Kidney epithelial cell (primary cell): ENCODE data around the gene TTC33. TPM values are rescaled to one million over a fixed set of nuclear protein-coding genes. Genes with fewer than 3 reads are reported as not detected.

ENCODE experiments used
- DNase-seq: peaks from one replicate; pipeline ENCODE4 v3.0.0-alpha.2; 2010; ENCODE audit warnings: low read depth
- H3K27me3 ChIP-seq: 2 replicates; pipeline ENCODE4 v1.6.0; 2011; ENCODE audit warnings: low read length; ENCODE audit not compliant: control insufficient read depth, insufficient read depth
- H3K36me3 ChIP-seq: 2 replicates; pipeline ENCODE4 v1.5.1; 2011; ENCODE audit warnings: low read length; ENCODE audit not compliant: control insufficient read depth, insufficient read depth
- H3K4me3 ChIP-seq: 2 replicates; pipeline ENCODE4 v1.5.1; 2011; ENCODE audit warnings: low read depth, mild to moderate bottlenecking, control low read depth, low read length
- total RNA-seq: library from RNA; depleted of rRNA; stranded (reverse); fragments of >200 nt; gene quantifications from 2 replicates; pipeline ENCODE4 v1.2.3, GENCODE V29; 2015
- TF ChIP-seq, protein P1 (sequence below): IDR thresholded peaks from 2 replicates; pipeline ENCODE4 v1.5.1; 2011; ENCODE audit warnings: mild to moderate bottlenecking, moderate library complexity, low read length, control low read depth, inconsistent platforms; ENCODE audit not compliant: insufficient read depth, poor library complexity, severe bottlenecking

The TTC33 gene
- total RNA-seq, 1 donor from 2014 or later, result 13.8 TPM

DNA sequence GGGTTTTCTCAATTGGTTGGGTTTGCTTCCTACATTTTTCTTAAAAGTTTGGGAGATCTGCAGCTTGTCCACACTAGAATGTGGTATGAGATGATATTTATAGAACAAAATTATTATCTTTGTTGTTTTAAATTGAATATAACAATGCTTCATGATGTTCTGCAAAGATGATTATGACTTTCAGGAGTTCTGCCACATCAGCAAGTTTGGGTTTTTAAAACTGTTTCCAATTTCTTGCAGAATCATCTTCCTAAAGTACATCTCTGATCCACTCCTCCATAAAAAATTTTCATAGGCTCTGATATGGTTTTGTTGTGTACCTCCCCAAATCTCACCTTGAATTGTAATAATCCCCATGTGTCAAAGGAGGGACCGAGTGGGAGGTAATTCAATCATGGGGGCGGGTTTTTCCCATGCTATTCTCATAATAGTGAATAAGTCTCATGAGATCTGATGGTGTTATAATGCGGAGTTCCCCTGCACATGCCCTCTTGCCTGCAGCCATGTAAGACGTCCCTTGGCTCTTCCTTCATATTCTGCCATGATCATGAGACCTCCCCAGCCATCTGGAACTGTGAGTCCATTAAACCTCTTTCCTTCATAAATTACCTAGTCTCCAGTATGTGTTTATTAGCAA, 195.2 kb downstream of the TTC33 start:
- Histone ChIP-seq H3K4me3 (no peak overlapping the region), H3K36me3 (no peaks in the 10 kb centered on the region), H3K27me3 (no peaks in the 10 kb centered on the region)
- DNase-seq, result no peak
- TF ChIP-seq, protein P1, sequence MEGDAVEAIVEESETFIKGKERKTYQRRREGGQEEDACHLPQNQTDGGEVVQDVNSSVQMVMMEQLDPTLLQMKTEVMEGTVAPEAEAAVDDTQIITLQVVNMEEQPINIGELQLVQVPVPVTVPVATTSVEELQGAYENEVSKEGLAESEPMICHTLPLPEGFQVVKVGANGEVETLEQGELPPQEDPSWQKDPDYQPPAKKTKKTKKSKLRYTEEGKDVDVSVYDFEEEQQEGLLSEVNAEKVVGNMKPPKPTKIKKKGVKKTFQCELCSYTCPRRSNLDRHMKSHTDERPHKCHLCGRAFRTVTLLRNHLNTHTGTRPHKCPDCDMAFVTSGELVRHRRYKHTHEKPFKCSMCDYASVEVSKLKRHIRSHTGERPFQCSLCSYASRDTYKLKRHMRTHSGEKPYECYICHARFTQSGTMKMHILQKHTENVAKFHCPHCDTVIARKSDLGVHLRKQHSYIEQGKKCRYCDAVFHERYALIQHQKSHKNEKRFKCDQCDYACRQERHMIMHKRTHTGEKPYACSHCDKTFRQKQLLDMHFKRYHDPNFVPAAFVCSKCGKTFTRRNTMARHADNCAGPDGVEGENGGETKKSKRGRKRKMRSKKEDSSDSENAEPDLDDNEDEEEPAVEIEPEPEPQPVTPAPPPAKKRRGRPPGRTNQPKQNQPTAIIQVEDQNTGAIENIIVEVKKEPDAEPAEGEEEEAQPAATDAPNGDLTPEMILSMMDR, result no peak

DNA sequence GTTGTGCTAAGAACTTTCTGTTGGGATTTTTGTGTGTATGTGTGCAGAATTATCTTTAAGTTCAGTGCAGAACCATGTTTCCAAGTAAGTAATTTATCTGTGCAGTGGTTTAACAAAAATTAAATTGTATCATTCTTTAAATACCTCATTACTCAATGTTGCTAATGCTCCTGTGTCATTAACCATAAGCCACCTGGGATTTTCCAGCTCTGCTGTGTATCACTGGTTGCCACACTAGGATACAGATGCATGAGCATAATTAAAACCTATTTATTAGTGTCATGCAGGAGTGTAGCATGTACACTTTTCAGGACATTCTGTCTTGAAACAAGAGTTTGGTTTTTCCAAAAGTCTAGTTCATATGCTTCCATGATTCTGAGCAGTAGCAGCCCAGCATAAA, 196.5 kb downstream of the TTC33 start:
- Histone ChIP-seq H3K27me3 (no peaks in the 10 kb centered on the region), H3K4me3 (no peak overlapping the region), H3K36me3 (no peaks in the 10 kb centered on the region)
- TF ChIP-seq, protein P1, result no peak
- DNase-seq, result no peak

DNA sequence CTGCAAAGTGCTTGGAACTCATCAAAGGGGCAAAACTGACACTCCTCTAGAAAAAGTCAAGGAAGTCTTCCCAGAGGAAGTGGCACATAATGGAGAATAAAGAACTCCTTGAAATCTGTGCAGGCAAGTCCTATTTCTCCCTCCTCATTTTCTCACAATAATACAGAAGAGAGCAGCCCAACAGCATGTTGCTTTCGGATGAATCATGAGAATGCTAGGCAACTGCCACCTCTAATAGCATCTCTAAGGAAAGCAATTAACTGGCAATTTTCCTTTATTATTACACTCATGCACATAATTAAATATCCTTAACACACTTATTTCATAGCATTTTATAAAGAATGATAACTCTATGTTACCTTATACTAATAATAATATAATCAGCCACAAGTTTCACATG, 198.3 kb downstream of the TTC33 start:
- H3K27me3 ChIP-seq, result no peaks in the 10 kb centered on the region
- no peak for DNase-seq
- no peaks in the 10 kb centered on the region for H3K36me3 ChIP-seq
- H3K4me3 ChIP-seq, result no peak overlapping the region
- TF ChIP-seq, protein P1, result no peak

DNA sequence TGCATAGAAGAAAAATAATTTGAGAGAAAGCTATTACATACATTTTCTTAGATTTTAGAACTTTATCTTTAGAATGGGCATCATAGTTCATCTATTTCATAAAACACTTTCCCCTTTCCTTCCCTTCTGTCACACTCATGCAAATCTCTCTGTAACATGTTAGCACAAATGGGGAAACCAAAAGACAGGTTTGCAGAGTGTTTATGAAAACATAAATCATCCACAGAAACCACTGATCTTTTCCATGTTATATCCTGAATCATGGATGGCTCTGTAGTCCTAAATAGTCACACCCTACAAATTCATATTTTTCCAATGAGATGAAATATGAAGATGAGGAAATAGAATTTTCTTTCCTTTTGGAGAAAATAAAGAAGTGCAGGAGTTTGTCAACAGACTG, 198.9 kb downstream of the TTC33 start:
- H3K4me3 ChIP-seq, result no peak overlapping the region
- TF ChIP-seq, protein P1, result no peak
- no peaks in the 10 kb centered on the region for H3K27me3 ChIP-seq
- H3K36me3 ChIP-seq, result no peaks in the 10 kb centered on the region
- DNase-seq, result no peak

DNA sequence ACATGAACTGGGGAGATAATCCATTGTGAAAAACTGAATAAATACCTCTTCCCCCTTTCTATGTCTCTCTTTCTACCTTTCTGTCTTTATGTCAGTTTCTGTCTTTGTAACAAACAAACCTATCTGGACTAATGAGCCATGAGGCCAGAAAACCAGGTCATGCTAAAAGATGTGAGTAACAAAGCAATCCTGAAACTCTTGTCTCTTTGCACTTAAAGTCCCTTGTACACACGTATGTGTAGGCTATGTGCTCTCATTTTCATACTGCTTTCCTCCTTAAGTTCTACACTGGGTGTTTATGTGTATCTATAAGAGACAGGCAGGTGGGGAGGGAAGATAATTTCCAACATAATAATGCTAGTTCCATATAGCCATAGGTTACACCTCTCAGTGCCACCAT, 199.9 kb downstream of the TTC33 start:
- DNase-seq, result no peak
- no peaks in the 10 kb centered on the region for H3K27me3 ChIP-seq
- H3K36me3 ChIP-seq, result no peaks in the 10 kb centered on the region
- TF ChIP-seq, protein P1, result no peak
- H3K4me3 ChIP-seq, result no peak overlapping the region

DNA sequence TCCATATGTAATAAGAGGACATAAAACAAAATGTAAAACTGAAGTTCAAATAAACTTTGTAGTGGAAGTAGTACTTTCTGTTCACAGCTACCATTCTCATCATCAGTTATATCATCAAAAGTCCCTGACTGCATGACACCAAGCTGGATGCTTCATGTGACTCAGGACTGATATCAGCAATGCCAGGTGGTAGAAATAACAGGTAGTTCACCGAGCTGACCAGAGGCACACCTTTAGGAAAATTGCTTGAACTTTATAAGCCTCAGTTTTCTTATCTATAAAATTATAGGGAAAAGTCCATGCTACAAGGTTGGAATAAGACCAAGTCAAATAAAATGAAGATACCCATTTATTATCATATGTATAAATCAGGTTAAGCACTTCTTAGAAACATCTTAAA, 200.9 kb downstream of the TTC33 start:
- TF ChIP-seq, protein P1, result no peak
- Histone ChIP-seq H3K4me3 (no peak overlapping the region), H3K36me3 (no peaks in the 10 kb centered on the region), H3K27me3 (no peaks in the 10 kb centered on the region)
- no peak for DNase-seq
